Glutamatergic neuron (in vitro differentiated cells): Measurements from ENCODE around the gene MED16. TPM values are rescaled to one million over a fixed set of nuclear protein-coding genes. Genes with fewer than 3 reads are reported as not detected.

Experiments used
- DNase-seq: peaks from one replicate; pipeline ENCODE4 v3.0.0; 2022
- H3K27ac Mint-ChIP-seq: one replicate; pipeline ENCODE4 v1.8.0; 2020; ENCODE audit warnings: mild to moderate bottlenecking, mixed read lengths, inconsistent platforms; ENCODE audit not compliant: unreplicated experiment
- H3K27me3 Mint-ChIP-seq: one replicate; pipeline ENCODE4 v1.8.0; 2020; ENCODE audit warnings: mild to moderate bottlenecking, moderate library complexity, mixed read lengths, inconsistent platforms; ENCODE audit not compliant: unreplicated experiment
- H3K36me3 Mint-ChIP-seq: one replicate; pipeline ENCODE4 v1.8.0; 2020; ENCODE audit warnings: mild to moderate bottlenecking, mixed read lengths, inconsistent platforms; ENCODE audit not compliant: unreplicated experiment
- H3K4me1 Mint-ChIP-seq: one replicate; pipeline ENCODE4 v1.8.0; 2020; ENCODE audit warnings: mild to moderate bottlenecking, low read depth, mixed read lengths, inconsistent platforms; ENCODE audit not compliant: unreplicated experiment
- H3K4me3 Mint-ChIP-seq: one replicate; pipeline ENCODE4 v1.8.0; 2020; ENCODE audit warnings: mild to moderate bottlenecking, mixed read lengths, inconsistent platforms; ENCODE audit not compliant: unreplicated experiment
- H3K9me3 Mint-ChIP-seq: one replicate; pipeline ENCODE4 v1.8.0; 2020; ENCODE audit warnings: mild to moderate bottlenecking, moderate library complexity, mixed read lengths, inconsistent platforms; ENCODE audit not compliant: unreplicated experiment
- CTCF ChIP-seq: fragments of 200-600 bp; sonication (generic); IDR thresholded peaks from one replicate; pipeline ENCODE4 v1.5.0; 2021; ENCODE audit not compliant: partially characterized antibody, unreplicated experiment
- total RNA-seq: library from RNA; stranded (reverse); fragmentation: NEBNext Ultra II Directional; extraction: Animal tissue kit (Norgen Biotek cat#: 25700); gene quantifications from one replicate; pipeline ENCODE4 v1.2.1, GENCODE V29; 2021; ENCODE audit not compliant: unreplicated experiment

MED16 gene
- total RNA-seq, 1 donor from 2014 or later = 65.0 TPM

- DNase-seq = peak; percentile 87
- Mint-ChIP-seq H3K4me3 (peak overlapping the region; percentile 49), H3K27me3 (peaks cover 12% of the 10 kb centered on the region), H3K36me3 (peaks cover 4% of the 10 kb centered on the region), H3K9me3 (peaks cover 8% of the 10 kb centered on the region), H3K27ac (peak overlapping the region; percentile 90), H3K4me1 (peaks cover 12% of the 10 kb centered on the region)
- no peak for TF ChIP-seq CTCF
These were observed 39.9 kb upstream of the MED16 start for GRCh38 chr19:932648-933552.

- H3K9me3 Mint-ChIP-seq = peaks cover 8% of the 10 kb centered on the region
- DNase-seq = no peak
- peak overlapping the region; percentile 52 for H3K4me3 Mint-ChIP-seq
- H3K27ac Mint-ChIP-seq = no peak overlapping the region
- no peaks in the 10 kb centered on the region for H3K36me3 Mint-ChIP-seq
- H3K4me1 Mint-ChIP-seq = peaks cover 10% of the 10 kb centered on the region
- TF ChIP-seq CTCF = no peak
- peaks cover 12% of the 10 kb centered on the region for H3K27me3 Mint-ChIP-seq
These were observed 39.1 kb upstream of the MED16 start for GRCh38 chr19:931860-932647.

GRCh38 chr19:929891-930258 is 36.9 kb upstream of the MED16 start:
- H3K27me3 Mint-ChIP-seq = peaks cover 8% of the 10 kb centered on the region
- H3K27ac Mint-ChIP-seq = no peak overlapping the region
- DNase-seq = no peak
- no peak for TF ChIP-seq CTCF
- H3K4me1 Mint-ChIP-seq = peaks cover 7% of the 10 kb centered on the region
- no peak overlapping the region for H3K4me3 Mint-ChIP-seq
- H3K9me3 Mint-ChIP-seq = peaks cover 9% of the 10 kb centered on the region
- no peaks in the 10 kb centered on the region for H3K36me3 Mint-ChIP-seq

- no peak overlapping the region for H3K4me3 Mint-ChIP-seq
- no peak for DNase-seq
- H3K9me3 Mint-ChIP-seq = peaks cover 9% of the 10 kb centered on the region
- TF ChIP-seq CTCF = no peak
- H3K36me3 Mint-ChIP-seq = no peaks in the 10 kb centered on the region
- H3K27me3 Mint-ChIP-seq = peaks cover 8% of the 10 kb centered on the region
- H3K4me1 Mint-ChIP-seq = peaks cover 7% of the 10 kb centered on the region
- no peak overlapping the region for H3K27ac Mint-ChIP-seq
These were observed 36.4 kb upstream of the MED16 start for GRCh38 chr19:929203-929890.
